NCI-H187 treated with DMSO at 0.1 percent for 48 hours (cell line): Measurements from ENCODE around the gene DKK2.

Experiments used
- DNase-seq: peaks from one replicate; lab custom pipeline; 2025; lab: John Stamatoyannopoulos, UW

Gene DKK2

GRCh38 chr4:107017443-107018343 is 18.4 kb downstream of the DKK2 start:
- DNase-seq = no peak

- DNase-seq = no peak
Measured at GRCh38 chr4:107011312-107011711, 24.8 kb downstream of the DKK2 start.

GRCh38 chr4:107009196-107009968 is 26.7 kb downstream of the DKK2 start:
- no peak for DNase-seq

GRCh38 chr4:107008115-107008514 is 28.0 kb downstream of the DKK2 start:
- no peak for DNase-seq

- no peak for DNase-seq
Measured at GRCh38 chr4:107006218-107006617, 29.9 kb downstream of the DKK2 start.

GRCh38 chr4:106996490-106996889 is 39.6 kb downstream of the DKK2 start:
- no peak for DNase-seq

- DNase-seq = no peak
Measured at GRCh38 chr4:106993827-106994226, 42.3 kb downstream of the DKK2 start.

- DNase-seq = no peak
Measured at GRCh38 chr4:106987311-106987710, 48.8 kb downstream of the DKK2 start.

GRCh38 chr4:106986486-106986885 is 49.6 kb downstream of the DKK2 start:
- DNase-seq = no peak

GRCh38 chr4:106985830-106986229 is 50.3 kb downstream of the DKK2 start:
- no peak for DNase-seq

GRCh38 chr4:106982711-106983211 is 53.4 kb downstream of the DKK2 start:
- DNase-seq = no peak

- DNase-seq = no peak
Measured at GRCh38 chr4:106981431-106981830, 54.7 kb downstream of the DKK2 start.

GRCh38 chr4:106979476-106979875 is 56.6 kb downstream of the DKK2 start:
- no peak for DNase-seq

- DNase-seq = no peak
Measured at GRCh38 chr4:106978046-106978774, 57.9 kb downstream of the DKK2 start.

- no peak for DNase-seq
Measured at GRCh38 chr4:106971636-106972035, 64.5 kb downstream of the DKK2 start.

GRCh38 chr4:106967892-106968291 is 68.2 kb downstream of the DKK2 start:
- DNase-seq = no peak

- DNase-seq = no peak
Measured at GRCh38 chr4:106953036-106953705, 82.9 kb downstream of the DKK2 start.

GRCh38 chr4:106951891-106952290 is 84.2 kb downstream of the DKK2 start:
- DNase-seq = no peak

- DNase-seq = no peak
Measured at GRCh38 chr4:106941841-106942240, 94.3 kb downstream of the DKK2 start.

GRCh38 chr4:106930522-106930921 is 105.6 kb downstream of the DKK2 start:
- DNase-seq = no peak

- no peak for DNase-seq
Measured at GRCh38 chr4:106929248-106929647, 106.9 kb downstream of the DKK2 start.

- DNase-seq = no peak
Measured at GRCh38 chr4:106914223-106914622, 121.9 kb downstream of the DKK2 start.
